ENCODE results near the gene RASA4B.
"Not testable (repeated sequence)": the region's sequence is repeated elsewhere in the genome, so short reads cannot be mapped to it uniquely, and the experiment has no call there.

The RASA4B gene

GRCh38 chr7:102517550-102518147 lies at the start of gene RASA4B:
TSS of gene RASA4B (minus strand) at chr7:102517777. CDS start at chr7:102517710, 67 bp downstream.
- DNase-seq (ENCODE audit: low read depth in 3 of 3) = not testable (repeated sequence)

- not testable (repeated sequence) for DNase-seq (ENCODE audit: low read depth in 3 of 3)
Measured at GRCh38 chr7:102550808-102551422, 33.3 kb upstream of the RASA4B start, which contains the start of gene SPDYE2. TSS of gene SPDYE2 (plus strand) at chr7:102551226. CDS start at chr7:102553256, 2,030 bp downstream.

DNA sequence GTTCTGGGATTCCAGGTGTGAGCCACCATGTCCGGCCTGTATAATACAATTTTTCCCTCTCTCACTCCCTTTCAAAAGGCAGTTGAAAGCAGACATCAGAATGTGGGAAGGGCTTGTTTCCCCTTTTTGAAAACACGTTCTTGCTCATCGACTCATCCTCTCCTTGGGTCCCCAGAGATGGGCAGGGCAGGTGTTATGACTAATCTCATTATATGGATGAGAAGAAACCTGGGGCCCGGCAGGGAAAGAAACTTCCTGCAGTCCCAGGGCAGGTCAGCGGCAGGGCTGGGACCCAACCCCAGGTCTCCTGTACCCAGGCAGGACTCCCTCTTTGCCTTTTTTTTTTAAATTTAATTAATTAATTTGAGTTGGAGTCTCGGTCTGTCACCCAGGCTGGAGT lies 28.8 kb upstream of the RASA4B start:
- DNase-seq (ENCODE audit: low read depth in 3 of 3) = not testable (repeated sequence)

- DNase-seq (ENCODE audit: low read depth in 3 of 3) = not testable (repeated sequence)
Measured at GRCh38 chr7:102545288-102545687, 27.7 kb upstream of the RASA4B start.

GRCh38 chr7:102544372-102544771 lies 26.8 kb upstream of the RASA4B start:
- DNase-seq (ENCODE audit: low read depth in 3 of 3) = not testable (repeated sequence)

DNA sequence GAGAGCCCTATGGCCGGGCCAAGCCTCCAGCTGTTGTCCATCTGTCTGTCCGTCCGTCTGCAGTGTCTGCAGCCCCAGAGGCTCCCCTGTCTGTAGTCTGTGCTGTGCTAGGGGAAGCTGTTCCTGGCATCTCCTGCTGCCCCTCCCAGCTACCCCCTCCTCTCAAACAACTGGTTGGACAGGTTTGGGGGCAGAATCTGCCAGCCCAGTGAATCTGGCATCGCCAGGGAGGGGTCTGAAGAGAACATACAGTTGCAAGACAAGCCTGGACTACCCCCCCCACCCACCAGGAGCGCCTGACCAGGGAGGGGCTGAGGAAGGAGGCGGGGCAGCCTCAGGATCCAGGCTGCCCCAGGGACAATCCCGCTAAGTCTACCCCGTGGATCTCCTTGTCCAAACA lies 26.0 kb upstream of the RASA4B start, which contains the start of gene UPK3BL2:
TSS of gene UPK3BL2 (minus strand) at position 101 of the 400 bp plus-strand sequence. CDS start at position 41, 60 bp downstream.
- DNase-seq (ENCODE audit: low read depth in 3 of 3) = not testable (repeated sequence)

- DNase-seq (ENCODE audit: low read depth in 3 of 3) = not testable (repeated sequence)
Measured at GRCh38 chr7:102542771-102543170, 25.2 kb upstream of the RASA4B start.

- not testable (repeated sequence) for DNase-seq (ENCODE audit: low read depth in 3 of 3)
Measured at GRCh38 chr7:102542083-102542482, 24.5 kb upstream of the RASA4B start.

GRCh38 chr7:102540604-102541003 lies 23.0 kb upstream of the RASA4B start:
- DNase-seq (ENCODE audit: low read depth in 3 of 3) = not testable (repeated sequence)

DNA sequence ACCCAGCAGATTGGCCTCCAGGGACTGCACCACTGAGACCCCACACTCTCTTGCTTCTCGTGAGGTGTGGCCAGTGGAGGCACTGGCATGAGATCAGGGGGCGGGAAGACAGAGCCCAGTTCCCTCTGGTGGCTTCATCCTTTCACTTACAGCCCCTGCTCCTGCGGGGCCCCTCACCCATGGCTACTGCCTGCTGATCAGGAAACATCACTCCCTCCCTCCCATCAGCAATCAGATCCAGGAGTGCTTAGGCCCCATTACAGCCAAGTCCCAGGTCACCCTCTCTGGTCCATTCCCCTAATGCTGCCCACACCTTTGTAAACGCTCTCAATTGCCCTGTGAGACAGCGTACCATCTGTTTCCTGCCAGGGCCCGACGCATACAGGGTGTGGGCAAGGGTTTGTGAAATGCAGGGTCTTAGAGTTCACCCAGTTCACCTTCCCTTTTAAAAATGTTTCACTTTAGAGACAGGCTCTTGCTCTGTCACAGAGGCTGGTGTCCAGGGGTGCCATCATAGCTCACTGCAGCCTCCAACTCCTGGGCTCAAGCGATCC lies 17.6 kb upstream of the RASA4B start:
- DNase-seq (ENCODE audit: low read depth in 3 of 3) = not testable (repeated sequence)

GRCh38 chr7:102532127-102532526 lies 14.6 kb upstream of the RASA4B start:
- not testable (repeated sequence) for DNase-seq (ENCODE audit: low read depth in 3 of 3)

GRCh38 chr7:102531583-102531982 lies 14.0 kb upstream of the RASA4B start:
- not testable (repeated sequence) for DNase-seq (ENCODE audit: low read depth in 3 of 3)

- DNase-seq (ENCODE audit: low read depth in 3 of 3) = not testable (repeated sequence)
Measured at GRCh38 chr7:102527822-102528793, 10.5 kb upstream of the RASA4B start.

DNA sequence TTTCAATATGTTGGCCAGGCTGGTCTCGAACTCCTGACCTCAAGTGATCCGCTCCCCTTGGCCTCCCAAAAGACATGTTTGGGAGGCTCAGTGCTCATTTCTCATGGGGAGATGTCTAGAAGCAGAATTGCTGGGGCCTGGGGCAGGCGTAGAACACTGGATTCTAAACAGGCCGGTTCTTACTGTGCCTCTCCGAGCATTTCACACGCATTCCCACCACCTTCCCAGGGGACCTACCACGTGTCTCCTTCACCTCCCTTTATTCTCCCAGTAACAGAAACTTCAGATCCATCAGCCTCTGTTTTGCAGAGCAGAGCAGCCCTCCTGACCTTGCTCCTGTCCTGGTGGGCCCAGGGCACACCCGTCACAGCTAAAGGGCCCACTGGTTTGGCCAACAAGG lies 9.6 kb upstream of the RASA4B start:
- DNase-seq (ENCODE audit: low read depth in 3 of 3) = not testable (repeated sequence)

- not testable (repeated sequence) for DNase-seq (ENCODE audit: low read depth in 3 of 3)
Measured at GRCh38 chr7:102524803-102525202, 7.2 kb upstream of the RASA4B start.

DNA sequence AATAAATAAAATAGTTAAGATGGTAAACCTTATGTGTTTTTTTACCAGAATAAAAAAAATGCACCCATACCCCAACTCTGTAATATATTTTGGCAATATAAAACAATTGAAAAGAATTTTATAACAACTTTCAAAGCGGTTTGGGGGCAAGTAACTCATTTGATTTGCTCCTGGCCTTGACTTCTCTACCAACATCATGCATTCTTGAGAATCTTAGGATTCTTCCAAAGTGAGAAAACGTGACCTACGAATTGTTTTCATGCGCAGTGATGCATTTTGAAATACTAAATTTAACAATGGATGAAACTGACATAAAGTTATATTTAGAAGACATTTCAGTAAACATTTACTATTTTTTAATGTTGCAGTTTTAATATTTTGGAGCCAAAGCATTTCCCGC lies 3.2 kb upstream of the RASA4B start:
- DNase-seq (ENCODE audit: low read depth in 3 of 3) = not testable (repeated sequence)

DNA sequence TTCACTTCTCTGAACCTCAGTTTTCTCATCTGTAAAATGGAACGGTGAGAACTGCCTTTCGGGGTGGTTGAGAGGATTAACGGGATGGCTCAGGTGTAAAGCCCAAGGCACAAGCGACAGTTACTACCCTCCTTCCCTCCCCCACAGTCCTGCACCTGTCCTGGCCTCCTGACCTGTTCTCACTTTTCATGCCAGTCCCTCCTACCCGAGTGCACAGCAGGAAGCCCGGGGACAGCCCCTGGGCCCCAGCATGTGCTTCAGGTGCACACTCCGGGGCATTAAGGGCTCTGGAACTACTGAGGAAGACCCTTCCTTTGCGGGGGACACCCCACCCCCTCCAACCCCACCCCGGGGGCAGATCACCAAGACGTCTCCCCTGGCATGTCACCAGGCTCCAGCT lies 626 bp downstream of the RASA4B start:
- not testable (repeated sequence) for DNase-seq (ENCODE audit: low read depth in 3 of 3)

- not testable (repeated sequence) for DNase-seq (ENCODE audit: low read depth in 3 of 3)
Measured at GRCh38 chr7:102515889-102516288, 1.7 kb downstream of the RASA4B start.

DNA sequence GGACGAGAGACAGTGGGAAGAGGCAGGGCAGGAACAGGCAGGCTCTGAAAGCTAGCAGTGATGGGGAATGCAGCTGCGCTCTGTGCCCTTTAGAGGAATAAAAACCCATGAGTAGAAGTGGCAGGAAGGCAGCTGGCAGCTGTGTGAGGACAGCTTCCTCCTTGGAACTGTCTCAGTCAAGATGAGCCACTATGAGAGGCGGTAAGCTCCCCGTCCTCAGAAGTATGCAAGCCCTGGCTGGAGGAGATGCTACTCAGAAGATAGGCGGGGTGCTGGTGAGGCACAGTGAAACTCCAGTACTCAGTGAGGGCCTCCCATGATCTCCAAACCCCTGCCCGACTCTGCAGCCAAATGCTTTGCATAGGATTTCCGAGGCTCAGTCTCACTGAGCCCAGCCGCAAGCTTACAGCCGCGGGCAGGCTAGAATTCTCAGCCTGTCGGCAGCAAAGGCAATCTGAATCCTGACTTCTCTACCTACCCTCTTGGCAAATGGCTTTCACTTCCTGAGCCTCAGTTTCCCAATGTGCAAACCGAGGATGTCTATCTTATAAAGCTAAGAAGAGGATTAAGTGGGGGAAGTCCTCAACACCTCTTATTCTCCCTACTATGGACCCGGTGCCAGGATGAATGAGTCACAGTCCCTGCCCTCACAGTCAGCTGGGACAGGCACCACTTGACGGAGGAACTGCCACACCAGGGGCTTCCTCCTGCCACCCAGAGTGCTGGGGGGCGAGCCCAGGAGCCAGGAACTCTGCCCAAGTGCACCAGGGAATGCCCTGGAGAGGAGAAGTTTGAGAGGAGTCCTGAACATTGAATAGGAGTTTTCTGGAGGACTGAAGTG lies 2.5 kb downstream of the RASA4B start:
- DNase-seq (ENCODE audit: low read depth in 3 of 3) = not testable (repeated sequence)

- not testable (repeated sequence) for DNase-seq (ENCODE audit: low read depth in 3 of 3)
Measured at GRCh38 chr7:102512642-102513221, 4.8 kb downstream of the RASA4B start.

All from stimulated activated CD4-positive, alpha-beta T cell treated with anti-CD3 and anti-CD28 coated beads, TNF-alpha, amount 100 ng/mL, for 24 hours (primary cell).